ENCODE measurements around the gene ZNF414.

Gene ZNF414

GRCh38 chr19:8477889-8478288 is 36.1 kb downstream of the ZNF414 start:
- DNase-seq, result peak in 1 of 42 donors; percentile 1
- intact Hi-C loops (cut with DNase I), result no loop called here

GRCh38 chr19:8476524-8476923 is 37.4 kb downstream of the ZNF414 start:
- intact Hi-C loops (cut with DNase I), result no loop called here
- DNase-seq, result peak in 33 of 42 donors; percentile 15 to 85 (median 56)

- peak in 1 of 42 donors; percentile 11 for DNase-seq
- intact Hi-C loops (cut with DNase I), result no loop called here
These were observed 39.0 kb downstream of the ZNF414 start for GRCh38 chr19:8475005-8475404.

DNA sequence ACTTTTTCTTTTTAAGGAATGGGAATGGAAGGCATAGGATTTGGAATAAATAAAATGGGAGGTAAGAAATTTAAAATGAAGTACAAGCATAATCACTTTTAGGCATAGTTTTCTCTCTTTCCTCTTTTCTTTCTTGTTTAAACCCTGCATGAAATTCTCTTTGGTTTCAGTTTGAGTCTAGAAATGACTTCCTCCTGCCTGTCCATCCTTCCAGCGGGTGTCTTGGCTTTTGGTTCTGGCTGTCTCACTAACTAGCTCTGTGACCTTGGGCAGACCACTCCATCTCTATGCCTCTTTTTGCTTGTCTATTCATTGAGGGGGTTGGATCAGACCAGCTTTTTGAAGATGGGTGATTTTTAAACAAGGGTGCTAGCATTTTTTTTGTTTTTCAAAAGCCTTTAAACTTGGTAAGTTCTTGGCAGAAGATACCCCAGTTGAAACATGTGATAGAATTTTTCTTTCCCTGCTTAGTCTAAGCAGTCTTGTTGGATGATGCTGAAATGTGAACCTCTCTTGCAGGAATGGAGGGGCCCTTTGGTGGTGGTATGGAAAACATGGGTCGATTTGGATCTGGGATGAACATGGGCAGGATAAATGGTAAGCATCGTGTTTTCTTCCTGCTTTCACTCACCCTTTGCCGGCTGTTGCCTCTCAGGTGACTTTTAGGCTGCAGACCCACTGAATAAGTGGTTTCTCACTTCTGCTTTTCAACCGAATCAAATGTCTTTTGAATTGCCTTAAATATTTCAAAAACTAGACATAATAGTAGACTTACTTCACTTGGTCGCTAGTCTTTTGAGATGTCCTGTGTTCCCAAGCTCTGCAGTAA is 40.1 kb downstream of the ZNF414 start:
- intact Hi-C loops (cut with DNase I), result no loop called here
- DNase-seq, result peak in 2 of 42 donors; percentile 13 to 26

- intact Hi-C loops (cut with DNase I), result no loop called here
- no peak for DNase-seq
These were observed 44.2 kb downstream of the ZNF414 start for GRCh38 chr19:8469613-8470368.

GRCh38 chr19:8468761-8469373 is 45.1 kb downstream of the ZNF414 start:
- intact Hi-C loops (cut with DNase I), result no loop called here

GRCh38 chr19:8468124-8468523 is 45.8 kb downstream of the ZNF414 start:
- DNase-seq, result no peak
- intact Hi-C loops (cut with DNase I), result no loop called here

More at GRCh38 chr19:8468761-8469373, 45.1 kb downstream of the ZNF414 start:
- no peak for DNase-seq

GRCh38 chr19:8466018-8466417 is 47.9 kb downstream of the ZNF414 start:
- no peak for DNase-seq

DNA sequence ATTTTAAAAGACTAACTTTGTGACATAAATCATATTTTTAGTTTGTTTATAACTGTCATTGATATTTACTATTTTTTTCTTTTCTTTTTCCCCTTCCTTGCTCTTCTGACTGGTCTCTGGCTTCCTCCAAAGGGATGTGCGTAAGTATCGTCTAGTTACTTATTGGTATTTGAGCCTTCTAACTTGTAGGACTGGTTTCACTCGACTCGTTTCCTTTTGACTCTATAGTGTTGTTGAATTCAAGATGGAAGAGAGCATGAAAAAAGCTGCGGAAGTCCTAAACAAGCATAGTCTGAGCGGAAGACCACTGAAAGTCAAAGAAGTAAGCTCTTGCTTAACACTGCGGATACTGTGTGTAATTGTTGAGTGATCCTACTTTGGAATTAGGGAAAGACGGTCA is 50.6 kb downstream of the ZNF414 start:
- intact Hi-C loops (cut with DNase I), result no loop called here
- no peak for DNase-seq

More at GRCh38 chr19:8466018-8466417, 47.9 kb downstream of the ZNF414 start:
- intact Hi-C loops (cut with DNase I), result no loop called here

- intact Hi-C loops (cut with DNase I), result no loop called here
- DNase-seq, result no peak
These were observed 51.4 kb downstream of the ZNF414 start for GRCh38 chr19:8462571-8462970.

GRCh38 chr19:8461891-8462290 is 52.1 kb downstream of the ZNF414 start:
- no peak for DNase-seq
- intact Hi-C loops (cut with DNase I), result no loop called here

DNA sequence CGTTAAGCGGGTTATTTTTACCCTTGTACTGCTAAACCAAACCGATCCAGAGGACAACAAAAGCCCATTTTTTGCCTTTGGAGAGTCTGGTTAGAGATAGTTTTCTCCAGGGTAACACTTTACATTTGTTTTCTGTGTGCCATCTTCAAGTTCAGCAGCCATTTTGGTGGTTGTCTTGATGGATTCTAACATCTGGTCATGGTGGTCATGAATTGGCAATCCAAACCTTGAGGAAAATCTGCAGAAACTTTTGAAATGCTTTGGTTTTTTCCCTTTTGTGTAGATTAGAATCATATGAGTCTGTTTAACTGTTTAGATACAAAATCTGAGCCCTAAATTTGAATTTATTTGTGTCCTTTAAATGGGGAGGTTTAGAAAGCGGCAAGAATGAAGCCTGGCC is 52.6 kb downstream of the ZNF414 start:
- intact Hi-C loops (cut with DNase I), result no loop called here
- no peak for DNase-seq

DNA sequence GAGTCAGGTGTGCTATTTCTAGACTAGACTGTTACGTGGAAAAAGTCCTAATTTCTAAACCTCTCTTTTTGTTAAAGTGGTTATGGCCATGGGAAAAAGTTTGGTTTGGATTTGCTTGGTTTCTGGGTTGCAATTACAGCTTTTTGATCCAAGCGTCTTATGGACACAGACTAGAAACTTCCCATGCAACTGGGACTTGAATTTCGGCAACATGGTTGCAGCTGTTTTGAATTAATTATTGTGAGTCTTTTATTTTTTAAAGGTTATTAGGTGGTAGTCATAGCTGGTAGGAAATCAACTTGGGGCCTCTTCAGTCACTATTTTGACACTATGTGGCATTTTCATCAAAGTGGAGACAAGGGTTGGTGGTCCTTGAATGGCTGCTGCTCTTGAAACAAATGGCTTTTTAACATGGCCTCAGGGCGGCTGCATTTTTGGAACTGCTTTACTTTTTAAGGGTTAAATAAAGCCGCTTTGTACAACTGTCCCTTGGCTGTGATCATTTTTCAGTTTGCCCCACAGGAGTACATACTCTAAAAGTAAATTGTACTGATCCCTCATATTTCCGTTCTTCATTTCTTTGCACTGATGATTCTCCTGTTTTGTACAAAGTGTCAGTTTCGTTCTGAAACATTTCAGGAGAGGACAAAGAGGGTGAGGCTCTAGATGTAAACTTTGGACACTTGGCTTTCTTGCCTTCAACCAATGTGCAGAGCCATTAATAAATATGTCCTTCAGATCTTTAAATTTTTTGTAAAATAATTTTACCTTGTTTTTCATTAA is 53.3 kb downstream of the ZNF414 start:
- no peak for DNase-seq
- intact Hi-C loops (cut with DNase I), result no loop called here

All from head of caudate nucleus (tissue), 42 donors.